HL-60/S4 treated with retinoic acid at 250 ng/mL for 4 days and 3 days (cell line): Measurements from ENCODE around the gene SLC29A2.
"Not testable (repeated sequence)": the region's sequence is repeated elsewhere in the genome, so short reads cannot be mapped to it uniquely, and the experiment has no call there.

Source experiments
- in situ Hi-C: fragments of 300-500 bp; cut with MboI; formaldehyde crosslinking; loops from 2 replicates; pipeline ENCODE4 v1.7.0; 2022; ENCODE audit warnings: low sequenced_read_pairs

SLC29A2 gene

DNA sequence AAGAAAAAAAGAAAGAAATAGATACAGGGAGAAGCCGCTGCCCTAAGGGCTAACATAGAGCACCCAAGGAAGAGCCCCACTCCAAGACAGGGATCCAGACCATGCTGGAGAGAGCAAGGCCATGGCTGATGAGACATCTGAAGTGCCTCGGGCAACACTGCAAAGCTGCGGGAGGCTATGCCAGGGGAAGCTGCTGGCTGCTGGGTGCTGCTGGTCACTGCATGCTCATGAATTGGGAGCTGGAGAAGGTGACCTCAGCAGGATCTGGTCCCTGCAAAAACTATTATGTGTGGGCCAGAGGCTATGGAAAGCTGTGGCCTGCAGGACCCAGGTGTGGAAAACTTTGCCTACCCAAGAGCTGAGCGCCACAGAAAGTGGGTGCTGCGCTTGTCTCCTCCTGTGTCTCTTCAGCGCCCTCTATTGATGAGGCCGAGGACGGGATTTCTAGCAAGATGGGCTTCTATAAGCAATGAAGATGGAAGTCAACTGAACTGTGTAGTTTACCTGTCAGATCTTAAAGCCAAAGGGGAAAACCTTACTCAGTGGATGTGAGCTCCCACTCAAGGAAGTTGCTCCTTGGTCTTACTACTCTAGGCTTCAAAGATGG is 17.3 kb upstream of the SLC29A2 start:
- in situ Hi-C loops = no loop called here

DNA sequence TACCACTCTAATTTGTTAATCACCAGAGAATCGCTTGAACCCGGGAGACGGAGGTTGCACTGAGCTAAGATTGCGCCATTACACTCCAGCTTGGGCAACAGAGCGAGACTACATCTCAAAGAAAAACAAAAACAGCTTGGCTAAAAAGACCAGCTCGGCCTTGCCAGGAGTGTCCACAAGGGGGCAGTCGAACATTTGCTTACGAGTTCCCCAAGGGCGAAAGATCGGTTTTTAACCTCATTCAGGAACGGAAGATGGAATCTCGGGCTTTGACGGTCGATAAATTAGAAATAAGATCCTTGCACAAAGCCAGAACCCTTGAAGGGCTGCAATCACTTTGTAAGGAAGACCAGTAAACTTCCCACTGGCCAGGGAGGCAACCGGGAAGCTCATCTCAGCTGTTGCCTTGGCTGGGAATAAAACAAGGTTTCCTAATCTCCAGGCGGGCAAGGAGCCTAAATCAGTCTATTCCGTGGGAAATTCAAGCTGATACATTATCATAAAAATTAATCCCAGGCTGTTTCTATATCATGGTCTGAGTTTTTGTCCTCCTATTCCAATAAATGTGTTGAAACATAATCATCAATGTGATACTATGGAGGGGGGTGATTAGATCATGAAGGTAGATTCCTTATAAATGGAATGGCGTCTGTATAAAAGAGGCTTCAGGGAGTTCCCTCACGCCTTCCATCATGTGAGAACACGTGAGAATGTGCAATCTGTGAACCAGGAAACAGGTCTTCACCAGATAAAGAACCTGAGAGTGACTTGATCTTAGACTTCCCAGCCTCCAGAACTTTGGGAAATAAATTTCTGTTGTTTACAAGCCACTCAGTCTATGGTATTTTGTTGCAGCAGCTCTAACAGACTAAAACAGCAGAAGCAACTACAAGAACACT is 14.9 kb upstream of the SLC29A2 start:
- in situ Hi-C loops = no loop called here

DNA sequence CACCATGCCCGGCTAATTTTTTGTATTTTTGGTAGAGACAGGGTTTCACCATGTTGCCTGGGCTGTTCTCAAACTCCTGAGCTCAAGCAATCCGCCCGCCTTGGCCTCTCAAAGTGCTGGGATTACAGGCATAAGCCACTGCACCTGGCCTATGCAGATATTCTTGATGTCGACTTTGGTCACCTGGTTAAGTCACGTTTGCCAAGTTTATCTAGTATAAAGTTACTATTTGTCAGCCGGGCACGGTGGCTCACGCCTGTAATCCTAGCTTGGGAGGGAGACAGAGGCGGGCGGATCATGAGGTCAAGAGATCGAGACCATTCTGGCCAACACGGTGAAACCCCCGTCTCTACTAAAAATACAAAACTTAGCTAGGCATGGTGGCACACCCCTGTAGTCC is 12.8 kb upstream of the SLC29A2 start:
- in situ Hi-C loops = not testable (repeated sequence)

DNA sequence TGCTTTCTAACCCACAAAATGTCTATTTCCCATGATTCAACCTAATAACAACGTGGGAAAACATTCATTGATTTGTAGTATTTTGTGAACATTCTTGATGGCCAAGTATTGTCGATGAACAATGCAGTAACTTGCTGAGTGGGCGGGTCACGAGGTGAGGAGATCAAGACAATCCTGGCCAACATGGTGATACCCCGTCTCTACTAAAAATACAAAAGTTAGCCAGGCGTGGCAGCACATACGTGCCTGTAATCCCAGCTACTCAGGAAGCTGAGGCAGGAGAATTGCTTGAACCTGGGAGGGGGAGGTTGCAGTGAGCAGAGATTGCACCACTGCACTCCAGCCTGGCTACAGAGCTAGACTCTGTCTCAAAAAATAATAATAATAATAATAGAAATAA is 8.7 kb upstream of the SLC29A2 start:
- in situ Hi-C loops = not testable (repeated sequence)

DNA sequence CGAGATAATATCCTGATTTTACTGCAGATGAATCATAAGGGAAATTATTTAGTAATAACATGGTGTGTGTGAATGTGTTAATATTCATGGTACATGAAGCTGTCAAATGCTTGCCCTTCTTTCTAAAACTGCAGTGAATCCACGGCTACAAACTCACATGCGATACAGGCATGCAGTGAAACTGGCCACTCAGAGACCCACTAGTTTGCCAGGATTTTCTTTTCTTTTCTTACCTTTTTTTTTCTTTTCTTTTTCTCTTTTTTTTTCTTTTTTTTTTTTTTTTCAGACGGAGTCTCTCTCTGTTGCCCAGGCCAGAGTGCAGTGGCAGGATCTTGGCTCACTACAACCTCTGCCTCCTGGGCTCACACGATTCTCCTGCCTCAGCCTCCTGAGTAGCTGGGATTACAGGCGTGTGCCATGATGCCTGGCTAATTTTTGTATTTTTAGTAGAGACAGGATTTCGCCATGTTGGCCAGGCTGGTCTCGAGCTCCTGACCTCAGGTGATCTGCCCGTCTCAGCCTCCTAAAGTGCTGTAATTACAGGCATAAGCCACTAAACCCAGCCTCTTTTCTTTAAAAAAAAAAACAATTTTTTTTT is 2.2 kb upstream of the SLC29A2 start:
- in situ Hi-C loops = not testable (repeated sequence)

DNA sequence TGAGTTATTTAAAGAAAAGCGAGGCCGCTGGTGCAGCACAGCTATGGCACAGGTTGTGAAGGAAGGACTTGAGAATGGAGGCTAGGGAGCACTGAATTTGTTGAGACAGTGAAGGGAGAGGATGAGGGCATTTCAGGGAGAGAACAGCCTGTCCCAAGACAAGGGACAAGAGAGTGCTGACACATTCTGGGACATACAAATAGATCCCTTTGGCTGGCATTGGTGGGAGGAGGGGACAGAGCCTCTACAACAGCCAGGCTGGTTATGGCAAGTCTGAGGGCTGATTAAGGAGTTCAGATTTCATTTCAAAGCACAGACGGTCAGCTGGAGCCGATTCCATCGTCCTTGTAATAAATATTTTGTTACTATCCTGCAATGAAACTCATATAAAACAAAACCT is 1.7 kb upstream of the SLC29A2 start:
- in situ Hi-C loops = no loop called here

DNA sequence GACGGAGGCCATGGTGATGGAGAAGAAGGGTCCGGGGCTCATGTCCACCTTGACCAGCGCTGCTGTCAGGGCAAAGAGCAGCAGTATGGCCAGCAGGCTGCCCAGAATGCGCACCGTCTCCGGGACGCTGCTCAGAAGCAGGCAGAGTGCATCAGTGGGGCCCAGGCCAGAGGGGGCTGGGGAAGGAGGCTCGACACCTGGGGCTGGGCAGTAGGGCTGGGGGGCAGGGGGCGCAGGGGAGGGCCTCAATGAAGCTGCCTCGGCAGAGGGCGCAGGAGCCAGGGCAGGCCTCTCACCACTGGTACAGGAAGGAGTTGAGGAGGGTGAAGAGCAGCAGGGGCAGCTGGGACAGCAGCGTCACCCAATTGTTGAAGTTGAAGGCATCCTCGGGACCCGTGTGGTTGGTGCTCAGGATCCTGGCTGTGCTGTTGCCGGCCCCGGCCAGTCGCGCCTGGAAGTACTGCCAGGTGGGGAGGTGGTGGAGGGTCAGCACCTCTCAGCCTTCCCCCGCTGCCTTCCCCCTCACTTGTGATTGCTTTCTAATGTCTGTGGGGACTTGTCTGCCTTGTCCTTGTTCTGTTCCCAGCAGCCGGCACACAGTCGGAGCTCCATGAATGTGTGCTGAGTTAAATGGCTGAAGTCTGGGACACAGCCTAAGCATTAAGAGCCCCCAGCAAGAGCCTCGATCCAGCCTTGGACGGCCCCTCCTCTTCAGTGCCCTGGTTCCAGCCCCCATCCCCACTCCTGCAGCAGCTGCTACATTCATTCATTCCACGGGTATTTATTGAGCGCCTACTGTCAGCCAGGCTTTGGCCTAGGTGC is 2.3 kb downstream of the SLC29A2 start:
- in situ Hi-C loops = no loop called here

DNA sequence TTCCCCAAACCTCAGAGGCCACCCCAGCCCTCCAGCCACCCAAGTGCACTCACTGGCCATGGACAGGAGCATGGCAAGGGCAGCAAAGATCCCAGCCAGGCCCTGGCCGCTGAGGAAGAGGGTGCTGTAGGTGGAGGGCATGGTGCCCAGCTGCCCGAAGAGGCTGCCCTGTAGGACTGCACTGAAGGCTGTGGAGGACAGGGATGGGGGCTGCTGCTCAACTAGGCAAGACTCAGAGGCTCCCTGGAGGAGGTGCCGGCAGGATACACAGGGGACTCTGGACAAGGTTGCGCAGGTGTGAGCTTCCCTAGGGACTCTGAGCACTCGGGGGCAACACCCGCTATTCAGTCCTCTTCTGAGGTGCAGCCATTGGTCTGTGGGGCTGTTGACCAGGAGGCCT is 3.1 kb downstream of the SLC29A2 start:
- in situ Hi-C loops = no loop called here

DNA sequence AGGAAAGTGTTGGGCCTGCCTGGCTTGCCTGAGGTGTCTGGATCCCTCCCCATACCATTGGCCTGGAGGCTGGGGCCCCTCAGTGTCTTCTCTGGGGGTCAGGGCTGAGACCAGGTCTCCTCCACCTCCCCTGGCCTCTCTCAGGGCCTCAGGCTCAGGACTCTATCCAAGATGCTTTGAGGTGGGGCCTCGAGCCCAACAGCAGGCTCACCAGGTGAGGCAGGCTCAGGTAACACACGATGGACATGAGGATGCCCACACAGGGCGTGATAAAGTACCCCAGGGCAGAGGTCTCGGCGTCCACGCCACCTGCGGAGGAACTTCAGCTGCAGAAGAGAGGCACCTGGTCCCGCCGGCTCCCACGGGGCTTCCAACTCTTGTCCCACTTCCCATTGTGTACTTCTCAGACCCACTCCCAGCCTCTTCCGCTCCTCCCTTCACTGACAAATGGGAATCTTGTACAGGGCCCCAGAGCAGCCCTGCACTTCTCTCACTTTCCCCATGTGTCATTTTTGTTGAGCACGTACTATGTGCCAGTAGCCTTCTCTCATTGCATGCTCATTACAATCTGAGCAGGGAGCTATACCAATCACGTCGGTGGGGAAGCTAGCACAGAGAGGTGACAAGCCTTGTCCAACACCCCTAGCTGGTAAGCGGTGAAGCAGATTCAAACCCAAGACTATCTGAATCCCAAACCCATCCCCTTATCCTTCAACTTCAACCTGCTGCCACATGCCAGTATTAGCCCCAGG is 3.8 kb downstream of the SLC29A2 start:
- in situ Hi-C loops = no loop called here

DNA sequence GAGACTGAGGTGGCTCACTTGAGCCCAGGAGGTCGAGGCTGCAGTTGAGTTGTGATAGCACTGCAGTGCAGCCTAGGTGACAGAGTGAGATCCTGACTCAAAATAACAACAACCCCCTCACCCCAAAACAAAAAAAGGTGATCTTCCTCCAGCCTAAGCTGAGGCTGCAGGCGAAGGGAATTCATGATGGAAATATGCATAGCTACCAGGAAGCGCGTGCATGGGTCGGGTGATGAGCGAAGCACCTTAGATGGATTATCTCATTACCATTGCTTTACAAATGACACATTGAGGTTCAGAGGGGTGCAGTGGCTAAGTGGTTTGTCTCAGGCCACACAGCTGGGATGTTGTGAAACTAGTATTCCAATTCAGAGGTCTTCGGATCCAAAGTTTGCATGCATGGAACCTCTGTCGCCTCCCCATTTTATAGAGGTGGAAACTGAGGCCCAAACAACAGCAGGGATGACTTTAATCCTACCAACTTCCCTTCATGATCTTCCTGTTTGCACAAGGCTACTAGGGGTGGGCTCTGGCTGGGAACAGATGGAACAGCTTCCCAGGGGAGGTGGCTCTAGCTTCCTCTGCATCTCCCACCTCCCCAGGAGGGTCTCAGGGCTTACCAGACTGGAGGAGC is 4.6 kb downstream of the SLC29A2 start:
- in situ Hi-C loops = no loop called here

DNA sequence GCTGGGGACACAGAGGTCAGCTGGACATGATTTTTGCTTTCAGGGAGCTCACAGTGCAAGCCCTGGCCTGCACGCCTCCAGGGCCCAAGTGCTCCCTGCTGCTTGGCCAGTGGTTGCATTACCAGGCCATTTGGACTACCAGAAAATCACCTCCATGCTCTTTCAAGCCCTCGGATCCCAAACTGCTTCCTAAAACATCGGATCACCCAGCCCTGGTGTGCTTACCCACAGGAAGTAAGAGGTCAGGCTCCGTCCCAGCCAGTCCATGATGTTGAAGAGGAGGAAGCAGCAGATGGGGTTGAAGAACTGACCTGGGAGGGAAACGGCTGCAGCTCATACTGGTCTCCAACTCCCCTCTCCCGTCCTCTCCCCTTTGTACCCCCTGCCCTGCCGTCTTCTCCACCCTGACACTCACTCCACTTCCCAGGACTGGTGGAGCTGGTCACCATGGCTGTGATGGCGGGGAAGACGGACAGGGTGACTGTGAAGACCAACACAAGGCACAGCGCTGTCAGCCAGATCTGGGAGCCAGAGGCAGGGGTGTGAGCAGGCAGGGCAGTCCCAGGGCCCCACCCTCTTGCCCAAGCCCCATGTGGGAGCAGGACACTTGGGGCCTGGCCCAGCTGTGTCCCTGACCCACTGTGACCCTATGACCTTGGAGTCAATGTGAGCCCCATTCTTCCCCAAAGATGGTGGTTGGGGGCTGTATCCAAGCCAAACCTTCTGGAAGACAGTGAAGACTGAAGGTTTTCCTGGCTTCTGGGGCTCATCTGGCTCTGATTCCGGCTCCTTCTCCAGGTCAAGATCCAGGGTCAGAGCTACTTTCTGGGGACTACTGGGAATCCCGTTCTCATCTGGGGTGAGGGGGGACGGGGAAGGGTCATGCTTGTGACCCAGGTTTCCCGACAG is 5.6 kb downstream of the SLC29A2 start:
- in situ Hi-C loops = no loop called here

DNA sequence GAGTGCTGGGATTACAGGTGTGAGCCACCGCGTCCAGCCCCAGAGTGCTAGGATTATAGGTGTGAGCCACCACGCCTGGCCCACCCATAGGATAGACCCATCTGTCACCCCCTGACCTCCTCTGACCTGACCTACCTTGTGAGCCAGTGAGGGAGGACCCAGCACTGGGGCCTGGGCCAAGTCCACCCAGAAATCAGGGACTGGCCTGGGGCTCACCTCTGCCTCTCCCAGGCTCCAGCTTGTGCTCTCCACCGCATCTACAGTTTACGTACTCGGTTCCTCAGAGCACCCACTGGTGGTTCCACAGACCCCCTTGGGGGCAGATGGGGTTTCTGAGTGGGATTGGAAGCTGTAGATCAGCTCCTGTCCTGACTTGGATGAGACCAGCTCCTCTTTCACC is 6.4 kb downstream of the SLC29A2 start:
- in situ Hi-C loops = no loop called here

DNA sequence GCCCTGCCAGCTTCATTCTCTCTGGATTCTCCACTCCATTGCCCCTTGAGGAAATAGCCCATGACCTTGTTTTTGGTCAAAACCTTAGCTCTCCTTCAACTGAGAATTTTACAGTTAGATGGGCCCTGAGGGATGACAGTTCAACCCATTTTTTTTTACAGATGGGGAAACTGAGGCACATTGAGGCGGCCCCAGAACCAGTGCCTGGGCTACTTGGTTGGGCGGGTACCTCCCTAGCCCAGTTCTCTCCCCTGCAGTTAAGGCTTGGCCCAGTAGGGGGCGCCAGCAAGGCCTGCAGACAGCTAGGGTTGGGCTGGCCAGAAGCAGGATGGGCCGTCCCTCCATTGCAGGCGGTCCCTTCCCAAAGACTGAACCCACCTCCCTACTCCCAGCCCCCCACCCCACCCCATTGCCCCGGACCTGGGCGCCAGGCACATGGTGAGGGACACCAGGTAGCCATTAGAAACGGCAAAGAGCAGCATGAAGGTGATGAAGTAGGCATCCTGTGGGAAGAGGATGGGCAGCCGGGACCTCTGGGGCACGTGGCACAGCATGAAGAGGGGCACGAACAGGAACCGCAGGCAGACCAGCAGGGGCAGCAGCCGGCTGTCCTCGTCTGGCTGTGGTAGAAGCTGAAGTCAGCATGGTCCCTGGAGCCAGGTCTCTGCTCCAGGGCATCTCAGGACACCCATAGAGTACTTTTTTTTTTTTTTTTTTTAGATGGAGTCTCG is 7.6 kb downstream of the SLC29A2 start:
- in situ Hi-C loops = no loop called here

DNA sequence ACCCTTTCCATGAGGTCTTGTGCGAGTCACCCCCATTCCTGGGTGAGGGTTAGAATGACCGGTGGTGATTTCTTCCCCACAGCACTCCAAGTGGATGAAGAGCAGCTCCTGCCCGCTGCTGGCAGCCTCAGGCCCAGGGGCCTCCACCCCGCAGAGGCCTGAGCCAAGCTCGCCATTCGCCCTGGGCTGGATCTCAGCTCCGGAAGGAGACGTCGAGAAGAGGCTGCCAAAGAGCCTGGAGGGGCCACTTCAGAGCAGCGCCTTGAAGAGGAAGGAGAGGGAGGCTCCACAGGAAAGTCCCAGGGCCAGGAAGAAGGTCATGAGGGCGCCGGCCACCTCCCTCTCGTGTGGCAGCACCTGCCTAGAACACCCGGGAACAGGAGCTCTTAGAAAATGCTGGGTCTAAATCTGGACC is 8.4 kb downstream of the SLC29A2 start:
- in situ Hi-C loops = no loop called here

DNA sequence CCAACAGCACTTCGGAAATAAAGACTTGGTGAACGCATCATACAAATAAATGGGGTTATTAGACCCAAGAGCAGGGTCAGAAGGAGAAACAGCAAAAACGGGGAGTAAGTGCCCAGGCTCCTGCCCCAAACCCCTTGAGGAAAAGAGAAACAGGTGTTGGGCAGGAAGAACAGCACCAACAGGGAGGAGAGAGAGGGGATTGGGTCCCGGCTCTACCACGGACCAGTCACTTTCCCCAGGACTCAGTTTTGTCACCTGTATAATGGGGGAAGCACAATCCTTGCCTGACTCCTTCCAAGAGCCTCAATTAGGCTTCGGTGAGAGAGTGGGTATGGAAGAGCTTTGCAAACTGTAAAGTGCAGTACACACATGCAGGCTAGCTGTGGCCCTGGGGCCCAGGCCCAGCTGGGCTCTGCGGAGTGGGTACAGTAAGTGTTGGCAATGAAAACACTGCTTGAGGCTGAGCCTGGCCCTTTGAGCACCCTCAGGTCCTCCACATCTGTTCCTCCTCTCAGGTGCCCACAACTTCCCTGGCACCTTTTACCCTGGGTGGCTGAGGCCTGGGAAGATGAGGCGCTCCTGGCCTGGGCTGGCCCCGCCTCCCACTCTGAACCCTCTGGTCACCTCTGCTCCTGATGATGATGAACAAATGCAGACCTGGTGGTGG is 8.9 kb downstream of the SLC29A2 start:
- in situ Hi-C loops = no loop called here

DNA sequence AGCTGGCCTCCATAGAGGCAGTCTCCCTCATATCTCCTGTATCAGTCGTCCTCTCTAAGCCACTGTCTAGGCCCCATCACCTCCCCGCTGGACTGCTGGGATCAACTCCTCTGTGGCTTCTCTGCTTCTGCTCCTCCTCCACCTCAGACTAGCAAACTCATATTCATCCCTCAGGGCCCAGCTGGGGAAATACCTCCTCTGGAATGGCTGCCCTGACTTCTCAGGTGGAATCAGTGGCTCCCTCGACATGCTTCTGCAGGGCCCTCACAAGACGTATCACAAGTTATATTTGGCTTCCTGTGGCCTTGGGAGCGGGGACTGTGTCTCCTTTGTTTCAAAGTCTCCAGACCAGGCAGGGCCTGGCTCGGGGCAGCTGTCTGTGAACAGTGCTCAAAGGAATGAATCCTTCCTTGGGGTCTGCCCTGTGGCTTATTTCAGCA is 10.0 kb downstream of the SLC29A2 start:
- in situ Hi-C loops = no loop called here

DNA sequence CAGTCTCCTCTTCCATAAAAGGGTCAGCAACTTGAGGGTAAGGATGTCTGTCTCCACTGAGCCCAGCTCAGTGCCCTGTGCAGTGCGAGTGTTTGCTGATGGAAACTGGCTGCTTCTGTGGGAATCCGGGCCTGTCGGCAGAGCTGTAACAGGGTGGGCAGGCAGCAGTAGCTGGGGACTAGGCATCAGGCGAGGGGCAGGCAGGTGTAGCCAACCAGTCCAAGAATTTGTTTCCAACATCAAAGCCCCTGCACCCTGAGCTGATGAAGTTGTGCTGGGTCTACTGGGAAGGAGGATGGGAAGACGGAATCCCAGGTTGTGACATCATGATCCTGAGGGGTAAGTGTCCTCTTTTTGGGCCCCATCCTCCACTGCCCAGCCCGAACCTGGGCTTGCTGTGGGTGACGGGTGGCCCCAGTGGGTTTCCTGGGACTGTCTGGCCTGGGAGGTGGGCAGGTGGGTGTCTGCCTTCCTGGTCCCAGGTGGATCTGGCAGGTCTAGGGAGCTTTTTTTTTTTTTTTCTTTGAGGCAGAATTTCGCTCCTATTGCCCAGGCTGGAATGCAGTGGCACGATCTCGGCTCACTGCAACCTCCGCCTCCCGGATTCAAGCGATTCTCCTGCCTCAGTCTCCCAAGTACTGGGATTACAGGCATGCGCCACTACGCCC is 11.0 kb downstream of the SLC29A2 start:
- in situ Hi-C loops = no loop called here
